Stimulated activated CD8-positive, alpha-beta memory T cell treated with anti-CD3 and anti-CD28 coated beads, Interleukin-12 subunit alpha, Interleukin-12 subunit beta, amount 100 ng/mL, for 4 hours (primary cell): ENCODE results near the gene KIAA0825.
"Not testable (repeated sequence)": the region's sequence is repeated elsewhere in the genome, so short reads cannot be mapped to it uniquely, and the experiment has no call there.

Source experiments
- DNase-seq: peaks from one replicate; pipeline ENCODE4 v3.0.0-alpha.2; 2020; ENCODE audit warnings: low read depth

Gene KIAA0825

GRCh38 chr5:94168151-94168550, 450.3 kb downstream of the KIAA0825 start:
- no peak for DNase-seq

GRCh38 chr5:94161801-94162200, 456.6 kb downstream of the KIAA0825 start:
- DNase-seq = no peak

- no peak for DNase-seq
Observed at GRCh38 chr5:94159144-94159543, 459.3 kb downstream of the KIAA0825 start.

GRCh38 chr5:94157704-94158539, 460.5 kb downstream of the KIAA0825 start:
- DNase-seq = no peak

- no peak for DNase-seq
Observed at GRCh38 chr5:94154672-94155071, 463.7 kb downstream of the KIAA0825 start.

- DNase-seq = no peak
Observed at GRCh38 chr5:94153736-94154450, 464.5 kb downstream of the KIAA0825 start.

- DNase-seq = not testable (repeated sequence)
Observed at GRCh38 chr5:94143621-94144020, 474.8 kb downstream of the KIAA0825 start.

- DNase-seq = no peak
Observed at GRCh38 chr5:94140300-94140699, 478.1 kb downstream of the KIAA0825 start.

GRCh38 chr5:94130077-94130476, 488.3 kb downstream of the KIAA0825 start:
- DNase-seq = no peak

- no peak for DNase-seq
Observed at GRCh38 chr5:94125107-94125506, 493.3 kb downstream of the KIAA0825 start.

GRCh38 chr5:94116317-94116716, 502.1 kb downstream of the KIAA0825 start:
- DNase-seq = not testable (repeated sequence)

GRCh38 chr5:94113087-94113486, 505.3 kb downstream of the KIAA0825 start:
- no peak for DNase-seq

GRCh38 chr5:94111209-94112004, 507.0 kb downstream of the KIAA0825 start:
- peak; percentile 86 for DNase-seq

GRCh38 chr5:94103514-94104245, 514.7 kb downstream of the KIAA0825 start:
- DNase-seq = no peak
